ENCODE data around the gene PRKCA. TPM values are rescaled to one million over a fixed set of nuclear protein-coding genes. Genes with fewer than 3 reads are reported as not detected.

PRKCA gene
- polyA plus RNA-seq, 1 donor: 24.4 TPM

DNA sequence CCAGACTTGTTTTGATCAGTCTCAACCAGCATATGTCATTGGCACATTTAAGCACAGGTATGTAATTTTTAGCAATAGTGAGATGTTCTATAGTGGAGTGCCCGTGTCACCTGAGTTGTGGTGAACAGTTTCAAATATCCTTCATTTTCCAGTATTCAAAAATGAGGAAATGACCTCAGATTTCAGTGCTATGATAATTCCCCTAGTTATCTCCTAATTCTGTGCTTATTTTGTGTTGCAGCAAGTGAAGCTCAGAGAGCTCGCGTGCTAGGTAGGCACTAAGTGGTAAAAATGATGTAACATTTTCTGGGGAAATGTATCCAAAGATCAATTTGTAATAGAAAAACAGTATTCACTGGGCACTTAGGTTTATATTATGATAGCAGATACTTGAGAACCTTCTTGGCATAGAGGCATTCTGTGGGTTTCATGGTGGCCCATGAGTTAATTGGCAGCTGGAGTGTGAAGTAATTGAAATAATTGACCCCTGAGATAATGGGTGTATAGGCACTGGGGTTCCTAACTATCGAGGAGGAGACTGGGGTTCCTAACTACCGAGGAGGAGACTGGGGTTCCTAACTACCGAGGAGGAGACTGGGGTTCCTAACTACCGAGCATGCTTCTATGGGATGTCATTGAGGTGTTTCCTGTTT, 159.1 kb downstream of the PRKCA start:
- H3K27ac ChIP-seq (ENCODE audit: low read length): no peak overlapping the region
- no CpG with 5 or more reads among the region's 7 CpGs for WGBS (ENCODE audit: insufficient coverage, low lambda C conversion rate)
- no peaks in the 10 kb centered on the region for H3K27me3 ChIP-seq (ENCODE audit: control insufficient read depth, insufficient read depth, low read length)
- no peak overlapping the region for H3K4me3 ChIP-seq (ENCODE audit: low read length)
- H3K9me3 ChIP-seq (ENCODE audit: control insufficient read depth, low read depth, low read length): no peaks in the 10 kb centered on the region
- DNase-seq: no peak
- peaks cover 11% of the 10 kb centered on the region for H3K4me1 ChIP-seq (ENCODE audit: control insufficient read depth, insufficient read depth, low read length)
- H3K36me3 ChIP-seq (ENCODE audit: control insufficient read depth, insufficient read depth, low read length): no peaks in the 10 kb centered on the region

- Histone ChIP-seq H3K4me3 (ENCODE audit: low read length) (no peak overlapping the region), H3K9me3 (ENCODE audit: control insufficient read depth, low read depth, low read length) (no peaks in the 10 kb centered on the region), H3K36me3 (ENCODE audit: control insufficient read depth, insufficient read depth, low read length) (no peaks in the 10 kb centered on the region), H3K27ac (ENCODE audit: low read length) (no peak overlapping the region), H3K27me3 (ENCODE audit: control insufficient read depth, insufficient read depth, low read length) (no peaks in the 10 kb centered on the region), H3K4me1 (ENCODE audit: control insufficient read depth, insufficient read depth, low read length) (peaks cover 11% of the 10 kb centered on the region)
- no peak for DNase-seq
- WGBS (ENCODE audit: insufficient coverage, low lambda C conversion rate): 77% methylated on average over 2 of the region's 4 CpGs
Measured at GRCh38 chr17:66462010-66462409, 159.6 kb downstream of the PRKCA start.

DNA sequence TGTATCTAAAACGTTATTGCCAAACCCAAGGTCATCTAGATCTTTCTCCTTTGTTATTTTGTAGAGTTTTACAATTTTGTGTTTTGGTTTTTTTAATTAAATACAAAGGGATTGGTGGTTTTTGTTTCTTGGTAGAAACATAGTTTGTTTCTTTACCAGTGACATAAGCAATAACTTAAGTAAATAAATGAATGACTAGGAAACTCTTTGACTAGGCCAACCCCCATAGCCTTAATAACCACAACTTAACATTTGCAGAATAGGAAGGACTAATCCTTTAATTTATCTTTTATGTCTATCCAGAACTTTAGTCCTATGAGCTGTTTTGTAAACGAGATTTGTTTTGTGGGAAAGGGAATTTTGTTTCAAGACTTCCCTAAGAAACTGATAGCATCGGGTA, 162.5 kb downstream of the PRKCA start:
- H3K27ac ChIP-seq (ENCODE audit: low read length): no peak overlapping the region
- H3K4me3 ChIP-seq (ENCODE audit: low read length): no peak overlapping the region
- peaks cover 28% of the 10 kb centered on the region for H3K4me1 ChIP-seq (ENCODE audit: control insufficient read depth, insufficient read depth, low read length)
- WGBS (ENCODE audit: insufficient coverage, low lambda C conversion rate): 92% methylated on average over 2 of the region's 3 CpGs
- no peaks in the 10 kb centered on the region for H3K36me3 ChIP-seq (ENCODE audit: control insufficient read depth, insufficient read depth, low read length)
- no peaks in the 10 kb centered on the region for H3K27me3 ChIP-seq (ENCODE audit: control insufficient read depth, insufficient read depth, low read length)
- no peaks in the 10 kb centered on the region for H3K9me3 ChIP-seq (ENCODE audit: control insufficient read depth, low read depth, low read length)
- no peak for DNase-seq

GRCh38 chr17:66465701-66466100, 163.3 kb downstream of the PRKCA start:
- Histone ChIP-seq H3K36me3 (ENCODE audit: control insufficient read depth, insufficient read depth, low read length) (no peaks in the 10 kb centered on the region), H3K9me3 (ENCODE audit: control insufficient read depth, low read depth, low read length) (no peaks in the 10 kb centered on the region), H3K4me1 (ENCODE audit: control insufficient read depth, insufficient read depth, low read length) (peaks cover 28% of the 10 kb centered on the region), H3K4me3 (ENCODE audit: low read length) (no peak overlapping the region), H3K27me3 (ENCODE audit: control insufficient read depth, insufficient read depth, low read length) (no peaks in the 10 kb centered on the region), H3K27ac (ENCODE audit: low read length) (no peak overlapping the region)
- WGBS (ENCODE audit: insufficient coverage, low lambda C conversion rate): no CpG with 5 or more reads among the region's 1 CpG
- DNase-seq: no peak

DNA sequence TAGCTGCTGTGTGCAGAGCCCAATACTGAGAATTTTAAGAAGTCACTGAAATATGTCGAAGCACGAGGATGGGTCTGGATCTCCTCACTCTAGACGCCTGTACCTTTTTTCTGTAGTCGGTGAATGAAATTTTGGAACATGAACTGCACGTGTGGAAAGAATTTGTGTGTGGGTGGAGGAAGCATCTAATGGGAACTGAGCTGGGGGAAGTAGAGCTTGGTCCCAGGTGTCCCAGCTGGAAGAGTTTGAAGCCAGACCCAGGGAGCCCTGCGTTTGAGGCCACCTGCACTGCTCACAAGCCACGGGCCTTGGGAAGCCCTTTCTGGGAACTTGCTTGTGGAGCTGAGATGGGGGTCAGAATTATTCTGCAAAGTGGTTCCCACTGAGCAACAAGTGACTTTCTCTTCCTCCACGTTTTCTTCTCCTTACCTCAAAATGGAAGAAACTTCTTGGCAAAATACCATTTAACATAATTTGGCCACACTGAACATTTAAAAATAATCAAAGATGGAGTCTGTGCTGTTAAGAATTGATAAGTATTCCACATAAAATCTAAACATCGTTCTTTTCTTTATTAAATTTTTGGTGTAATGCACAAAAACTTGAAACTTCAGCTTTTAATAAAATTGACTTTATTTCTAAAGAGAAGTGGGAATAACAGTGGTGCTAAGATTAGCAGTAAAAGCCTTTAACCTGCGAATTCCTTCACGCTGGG, 163.8 kb downstream of the PRKCA start:
- no peak overlapping the region for H3K4me3 ChIP-seq (ENCODE audit: low read length)
- peaks cover 28% of the 10 kb centered on the region for H3K4me1 ChIP-seq (ENCODE audit: control insufficient read depth, insufficient read depth, low read length)
- H3K27me3 ChIP-seq (ENCODE audit: control insufficient read depth, insufficient read depth, low read length): no peaks in the 10 kb centered on the region
- DNase-seq: no peak
- H3K36me3 ChIP-seq (ENCODE audit: control insufficient read depth, insufficient read depth, low read length): no peaks in the 10 kb centered on the region
- no peak overlapping the region for H3K27ac ChIP-seq (ENCODE audit: low read length)
- WGBS (ENCODE audit: insufficient coverage, low lambda C conversion rate): 75% methylated on average over 4 of the region's 11 CpGs
- H3K9me3 ChIP-seq (ENCODE audit: control insufficient read depth, low read depth, low read length): no peaks in the 10 kb centered on the region

DNA sequence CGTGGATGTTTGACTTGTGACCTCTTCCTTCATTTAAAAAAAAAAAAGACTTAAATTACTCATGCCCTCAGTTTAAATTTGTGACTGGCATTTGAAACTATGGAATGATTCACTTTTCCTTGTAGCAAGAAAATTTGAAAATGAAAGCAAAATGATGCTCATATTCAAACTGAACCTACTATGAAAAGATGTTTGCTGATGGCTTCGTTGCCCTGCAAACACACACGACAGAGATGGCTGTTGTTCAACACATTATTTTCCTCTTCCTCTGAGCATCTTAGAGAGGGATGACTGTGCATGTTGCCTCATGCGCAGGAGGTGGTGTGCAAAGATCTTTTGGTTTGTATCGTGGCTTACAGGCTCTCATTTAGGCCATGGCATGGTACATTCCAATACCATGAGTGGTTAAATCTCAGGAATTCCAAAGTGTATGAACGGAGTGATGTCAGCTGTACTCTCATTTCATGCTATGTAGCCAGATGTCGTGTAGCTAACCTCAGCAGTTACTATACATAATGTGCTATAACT, 164.5 kb downstream of the PRKCA start:
- 90% methylated on average over 2 of the region's 7 CpGs for WGBS (ENCODE audit: insufficient coverage, low lambda C conversion rate)
- no peak overlapping the region for H3K4me3 ChIP-seq (ENCODE audit: low read length)
- H3K27me3 ChIP-seq (ENCODE audit: control insufficient read depth, insufficient read depth, low read length): no peaks in the 10 kb centered on the region
- H3K4me1 ChIP-seq (ENCODE audit: control insufficient read depth, insufficient read depth, low read length): peaks cover 29% of the 10 kb centered on the region
- no peaks in the 10 kb centered on the region for H3K36me3 ChIP-seq (ENCODE audit: control insufficient read depth, insufficient read depth, low read length)
- H3K9me3 ChIP-seq (ENCODE audit: control insufficient read depth, low read depth, low read length): no peaks in the 10 kb centered on the region
- no peak overlapping the region for H3K27ac ChIP-seq (ENCODE audit: low read length)
- no peak for DNase-seq

- no peaks in the 10 kb centered on the region for H3K27me3 ChIP-seq (ENCODE audit: control insufficient read depth, insufficient read depth, low read length)
- no peak for DNase-seq
- H3K36me3 ChIP-seq (ENCODE audit: control insufficient read depth, insufficient read depth, low read length): no peaks in the 10 kb centered on the region
- WGBS (ENCODE audit: insufficient coverage, low lambda C conversion rate): 50% methylated on average over 2 of the region's 6 CpGs
- peaks cover 29% of the 10 kb centered on the region for H3K4me1 ChIP-seq (ENCODE audit: control insufficient read depth, insufficient read depth, low read length)
- H3K9me3 ChIP-seq (ENCODE audit: control insufficient read depth, low read depth, low read length): no peaks in the 10 kb centered on the region
- H3K27ac ChIP-seq (ENCODE audit: low read length): peak overlapping the region; percentile 73
- no peak overlapping the region for H3K4me3 ChIP-seq (ENCODE audit: low read length)
Measured at GRCh38 chr17:66467766-66468165, 165.4 kb downstream of the PRKCA start.

DNA sequence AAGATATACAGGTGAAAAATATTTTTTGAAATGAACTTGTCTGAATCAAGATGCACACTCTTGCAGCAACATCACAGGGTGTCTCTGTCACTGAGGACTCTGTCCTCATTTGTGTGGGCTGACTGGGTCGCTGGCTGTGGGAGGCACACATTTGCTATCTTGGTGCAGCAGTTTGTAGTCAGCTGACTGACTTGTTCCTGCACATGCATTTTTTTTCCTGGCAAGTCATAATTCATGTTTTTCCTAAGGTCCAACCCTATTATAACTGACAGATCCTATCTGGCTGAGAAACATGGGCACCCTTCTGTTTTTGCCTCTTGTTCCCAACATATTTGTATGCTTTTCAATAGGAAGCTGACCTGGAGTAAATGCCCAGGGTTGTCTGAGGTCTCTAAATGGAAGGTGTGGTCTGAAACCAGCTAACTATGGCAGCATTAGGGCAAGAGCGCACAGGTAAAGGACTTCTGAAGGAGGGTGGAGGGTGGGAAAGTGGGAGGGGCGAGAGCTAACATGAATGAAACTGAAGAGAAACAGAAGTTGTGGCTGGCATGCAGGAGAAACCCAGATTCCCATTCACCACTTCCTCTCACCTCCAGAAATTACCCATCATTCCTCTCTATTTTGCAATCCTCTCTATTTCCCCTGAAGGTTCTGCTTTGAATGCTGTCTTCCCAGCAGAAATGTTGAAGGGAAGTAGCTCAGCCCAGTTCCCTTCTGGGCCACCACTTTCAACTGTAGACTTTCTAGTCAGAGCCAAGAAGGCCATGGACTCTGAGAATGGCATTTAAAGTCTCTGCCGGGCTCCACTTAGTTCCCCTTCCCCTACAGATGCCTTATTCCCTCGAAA, 166.1 kb downstream of the PRKCA start:
- peak; percentile 84 to 89 for DNase-seq
- Histone ChIP-seq H3K4me3 (ENCODE audit: low read length) (no peak overlapping the region), H3K36me3 (ENCODE audit: control insufficient read depth, insufficient read depth, low read length) (no peaks in the 10 kb centered on the region), H3K27ac (ENCODE audit: low read length) (peak overlapping the region; percentile 73), H3K4me1 (ENCODE audit: control insufficient read depth, insufficient read depth, low read length) (peaks cover 27% of the 10 kb centered on the region), H3K9me3 (ENCODE audit: control insufficient read depth, low read depth, low read length) (no peaks in the 10 kb centered on the region), H3K27me3 (ENCODE audit: control insufficient read depth, insufficient read depth, low read length) (no peaks in the 10 kb centered on the region)
- no CpG with 5 or more reads among the region's 5 CpGs for WGBS (ENCODE audit: insufficient coverage, low lambda C conversion rate)

GRCh38 chr17:66469088-66469442, 166.7 kb downstream of the PRKCA start:
- no peaks in the 10 kb centered on the region for H3K27me3 ChIP-seq (ENCODE audit: control insufficient read depth, insufficient read depth, low read length)

GRCh38 chr17:66469461-66469860, 167.0 kb downstream of the PRKCA start:
- Histone ChIP-seq H3K4me3 (ENCODE audit: low read length) (no peak overlapping the region), H3K9me3 (ENCODE audit: control insufficient read depth, low read depth, low read length) (no peaks in the 10 kb centered on the region), H3K27me3 (ENCODE audit: control insufficient read depth, insufficient read depth, low read length) (no peaks in the 10 kb centered on the region), H3K36me3 (ENCODE audit: control insufficient read depth, insufficient read depth, low read length) (no peaks in the 10 kb centered on the region), H3K4me1 (ENCODE audit: control insufficient read depth, insufficient read depth, low read length) (peaks cover 25% of the 10 kb centered on the region), H3K27ac (ENCODE audit: low read length) (no peak overlapping the region)
- WGBS (ENCODE audit: insufficient coverage, low lambda C conversion rate): no CpG with 5 or more reads among the region's 1 CpG
- no peak for DNase-seq

More at GRCh38 chr17:66469088-66469442, 166.7 kb downstream of the PRKCA start:
- H3K9me3 ChIP-seq (ENCODE audit: control insufficient read depth, low read depth, low read length): no peaks in the 10 kb centered on the region
- peaks cover 25% of the 10 kb centered on the region for H3K4me1 ChIP-seq (ENCODE audit: control insufficient read depth, insufficient read depth, low read length)
- no peak overlapping the region for H3K4me3 ChIP-seq (ENCODE audit: low read length)
- no peaks in the 10 kb centered on the region for H3K36me3 ChIP-seq (ENCODE audit: control insufficient read depth, insufficient read depth, low read length)
- H3K27ac ChIP-seq (ENCODE audit: low read length): peak overlapping the region; percentile 73
- no peak for DNase-seq
- no CpG with 5 or more reads among the region's 3 CpGs for WGBS (ENCODE audit: insufficient coverage, low lambda C conversion rate)

Measured in large intestine (tissue), 3 donors.